Activated CD8-positive, alpha-beta T cell treated with anti-CD3 and anti-CD28 coated beads, Interleukin-2, amount 10 ng/mL, durations not matched to agents 7 days and 5 days (primary cell): ENCODE results near the gene FYB1. TPM values are rescaled to one million over a fixed set of nuclear protein-coding genes. Genes with fewer than 3 reads are reported as not detected.
"Not testable (repeated sequence)": the region's sequence is repeated elsewhere in the genome, so short reads cannot be mapped to it uniquely, and the experiment has no call there.

Experiments
- ATAC-seq: fragments of 150-1000 bp; cut with Tn5 transposase; one replicate; pipeline ENCODE4 v1.10.0; 2021; ENCODE audit warnings: moderate library complexity
- CTCF ChIA-PET: fragments of 350-600 bp; sonication (Branson Sonifier 250); formaldehyde crosslinking; loops from one replicate; lab custom pipeline; 2021; ENCODE audit warnings: antibody characterized with exemption; lab: Charles Lee
- POLR2A ChIA-PET: fragments of 350-600 bp; sonication (Branson Sonifier 250); formaldehyde crosslinking; loops from one replicate; lab custom pipeline; 2021; ENCODE audit warnings: antibody characterized with exemption; lab: Charles Lee
- DNase-seq: peaks from one replicate; pipeline ENCODE4 v3.0.0-alpha.2; 2020
- H3K27ac Mint-ChIP-seq: one replicate; pipeline ENCODE4 v1.8.0; 2021; ENCODE audit warnings: mild to moderate bottlenecking, mixed read lengths
- H3K27me3 Mint-ChIP-seq: one replicate; pipeline ENCODE4 v1.8.0; 2021; ENCODE audit warnings: low read depth, mixed read lengths
- H3K36me3 Mint-ChIP-seq: one replicate; pipeline ENCODE4 v1.8.0; 2021; ENCODE audit warnings: low read depth, mixed read lengths
- H3K4me1 Mint-ChIP-seq: one replicate; pipeline ENCODE4 v1.8.0; 2021; ENCODE audit warnings: low read depth, mixed read lengths
- H3K4me3 Mint-ChIP-seq: one replicate; pipeline ENCODE4 v1.8.0; 2021; ENCODE audit warnings: mild to moderate bottlenecking, mixed read lengths
- H3K9me3 Mint-ChIP-seq: one replicate; pipeline ENCODE4 v1.8.0; 2022; ENCODE audit warnings: mixed read lengths; ENCODE audit not compliant: insufficient read depth
- total RNA-seq, 2 experiments: library from RNA; stranded (reverse); gene quantifications; one replicate each; pipeline ENCODE4 v1.2.3, GENCODE V29; 2021

FYB1 gene
- total RNA-seq, 2 experiments from 2014 or later, result 198 to 215 TPM

DNA sequence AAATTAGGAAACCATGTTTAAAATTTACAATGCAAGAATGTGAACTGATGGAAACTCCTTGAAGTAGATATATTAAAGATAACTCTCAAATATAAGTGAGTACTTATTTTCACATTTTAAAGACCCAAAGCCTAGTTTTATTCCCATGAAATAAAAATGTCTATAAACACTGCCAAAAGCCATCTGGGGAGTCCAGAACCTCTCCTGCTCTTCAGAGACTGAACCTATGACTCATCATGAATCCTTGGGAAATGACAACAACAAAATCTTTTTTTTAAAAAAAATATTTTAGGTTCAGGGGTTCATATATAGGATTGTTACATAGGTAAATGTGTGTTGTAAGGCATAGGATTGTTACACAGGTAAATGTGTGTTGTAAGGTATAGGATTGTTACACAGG, 33.8 kb upstream of the FYB1 start:
- DNase-seq (no peak), ATAC-seq (no peak)
- ChIA-PET CTCF (interaction anchor here (1.1 kb wide), 1 partner anchor 30 kb away, joined by 3 read pairs; no protein-coding TSS in a partner anchor), POLR2A (interaction anchor here (0.6 kb wide), 1 partner anchor 10 kb away, joined by 3 read pairs; no protein-coding TSS in a partner anchor)
- H3K4me3 Mint-ChIP-seq, result no peak overlapping the region
- no peak overlapping the region for H3K27ac Mint-ChIP-seq
- no peaks in the 10 kb centered on the region for H3K27me3 Mint-ChIP-seq
- peaks cover 12% of the 10 kb centered on the region for H3K36me3 Mint-ChIP-seq
- H3K4me1 Mint-ChIP-seq, result peaks cover 10% of the 10 kb centered on the region
- peaks cover 9% of the 10 kb centered on the region for H3K9me3 Mint-ChIP-seq

DNA sequence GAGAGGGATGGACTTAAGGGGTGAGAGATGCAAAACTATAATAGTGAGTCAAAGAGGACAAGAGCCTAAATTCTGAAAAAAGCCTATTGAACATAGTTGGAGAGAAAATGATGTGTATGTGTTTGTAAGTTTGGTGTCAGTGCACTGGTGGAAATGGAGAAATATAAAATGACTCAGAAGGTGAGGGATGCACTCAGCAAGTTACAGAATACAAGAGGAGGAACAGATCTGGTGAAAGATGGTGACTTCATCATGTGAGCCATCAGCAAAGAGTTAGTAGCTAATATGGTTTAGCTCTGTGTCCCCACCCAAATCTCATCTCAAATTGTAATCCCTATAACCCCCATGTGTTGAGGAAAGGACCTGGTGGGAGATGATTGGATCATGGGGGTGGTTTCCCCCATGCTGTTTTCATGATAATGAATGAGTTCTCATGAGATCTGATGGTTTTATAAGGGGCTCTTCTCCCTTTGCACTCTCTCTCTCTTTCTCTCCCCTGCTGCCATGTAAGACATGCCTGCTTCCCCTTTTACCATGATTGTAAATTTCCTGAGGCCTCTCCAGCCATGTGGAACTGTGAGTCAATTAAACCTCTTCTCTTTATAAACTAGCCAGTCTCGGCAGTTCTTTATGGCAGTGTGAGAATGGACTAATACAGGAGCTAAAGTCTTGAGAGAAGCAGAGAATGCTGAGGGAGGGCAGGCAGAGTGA, 30.4 kb upstream of the FYB1 start:
- ATAC-seq (no peak), DNase-seq (no peak)
- POLR2A ChIA-PET, result no interaction called here
- H3K27ac Mint-ChIP-seq, result no peak overlapping the region
- H3K4me1 Mint-ChIP-seq, result no peaks in the 10 kb centered on the region
- H3K27me3 Mint-ChIP-seq, result no peaks in the 10 kb centered on the region
- peaks cover 13% of the 10 kb centered on the region for H3K36me3 Mint-ChIP-seq
- CTCF ChIA-PET, result interaction anchor here (2.5 kb wide), 1 partner anchor 32 kb away, joined by 14 read pairs; no protein-coding TSS in a partner anchor
- H3K9me3 Mint-ChIP-seq, result peaks cover 14% of the 10 kb centered on the region
- no peak overlapping the region for H3K4me3 Mint-ChIP-seq

DNA sequence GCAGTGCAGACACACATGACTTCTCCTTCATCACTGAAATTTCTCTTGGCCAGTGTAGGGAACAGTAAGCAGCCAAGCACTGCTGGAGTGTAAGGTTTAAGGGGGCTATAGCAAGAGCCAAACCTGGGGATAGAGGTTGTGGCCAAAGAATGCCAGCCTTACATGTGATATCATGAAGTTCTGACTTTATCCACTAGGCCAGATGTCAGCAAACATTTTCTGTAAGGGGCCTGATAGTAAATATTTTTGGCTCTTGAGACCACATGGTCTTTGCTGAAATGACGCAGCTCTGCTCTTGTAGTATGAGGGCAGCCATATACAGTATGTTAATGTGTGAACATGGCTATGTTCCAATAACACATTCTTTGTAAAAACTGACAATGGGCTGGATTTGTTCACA, 29.7 kb upstream of the FYB1 start:
- H3K36me3 Mint-ChIP-seq, result peaks cover 13% of the 10 kb centered on the region
- ChIA-PET POLR2A (no interaction called here), CTCF (no interaction called here)
- H3K4me1 Mint-ChIP-seq, result no peaks in the 10 kb centered on the region
- no peak overlapping the region for H3K4me3 Mint-ChIP-seq
- H3K27ac Mint-ChIP-seq, result no peak overlapping the region
- ATAC-seq (no peak), DNase-seq (no peak)
- peaks cover 14% of the 10 kb centered on the region for H3K9me3 Mint-ChIP-seq
- no peaks in the 10 kb centered on the region for H3K27me3 Mint-ChIP-seq

DNA sequence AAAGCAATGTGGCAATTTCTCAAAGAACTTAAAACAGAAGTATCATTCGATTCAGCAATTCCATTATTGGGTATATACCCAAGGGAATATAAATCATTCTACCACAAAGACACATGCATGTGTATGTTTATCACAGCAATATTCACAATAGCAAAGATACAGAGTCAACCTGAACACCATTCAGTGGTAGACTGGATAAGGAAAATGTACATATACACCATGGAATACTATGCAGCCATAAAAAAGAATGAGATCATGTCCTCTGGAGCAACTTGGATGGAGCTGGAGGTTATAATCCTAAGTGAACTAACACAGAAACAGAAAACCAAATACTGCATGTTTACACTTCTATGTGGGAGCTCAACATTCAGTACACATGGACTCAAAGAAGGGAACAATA, 21.4 kb upstream of the FYB1 start:
- Mint-ChIP-seq H3K9me3 (peaks cover 18% of the 10 kb centered on the region), H3K4me1 (peaks cover 8% of the 10 kb centered on the region), H3K27me3 (no peaks in the 10 kb centered on the region), H3K27ac (no peak overlapping the region), H3K36me3 (peaks cover 6% of the 10 kb centered on the region), H3K4me3 (no peak overlapping the region)
- ChIA-PET CTCF (interaction anchor here (1.1 kb wide), 1 partner anchor 24 kb away, joined by 7 read pairs; no protein-coding TSS in a partner anchor), POLR2A (no interaction called here)
- ATAC-seq (no peak), DNase-seq (no peak)

DNA sequence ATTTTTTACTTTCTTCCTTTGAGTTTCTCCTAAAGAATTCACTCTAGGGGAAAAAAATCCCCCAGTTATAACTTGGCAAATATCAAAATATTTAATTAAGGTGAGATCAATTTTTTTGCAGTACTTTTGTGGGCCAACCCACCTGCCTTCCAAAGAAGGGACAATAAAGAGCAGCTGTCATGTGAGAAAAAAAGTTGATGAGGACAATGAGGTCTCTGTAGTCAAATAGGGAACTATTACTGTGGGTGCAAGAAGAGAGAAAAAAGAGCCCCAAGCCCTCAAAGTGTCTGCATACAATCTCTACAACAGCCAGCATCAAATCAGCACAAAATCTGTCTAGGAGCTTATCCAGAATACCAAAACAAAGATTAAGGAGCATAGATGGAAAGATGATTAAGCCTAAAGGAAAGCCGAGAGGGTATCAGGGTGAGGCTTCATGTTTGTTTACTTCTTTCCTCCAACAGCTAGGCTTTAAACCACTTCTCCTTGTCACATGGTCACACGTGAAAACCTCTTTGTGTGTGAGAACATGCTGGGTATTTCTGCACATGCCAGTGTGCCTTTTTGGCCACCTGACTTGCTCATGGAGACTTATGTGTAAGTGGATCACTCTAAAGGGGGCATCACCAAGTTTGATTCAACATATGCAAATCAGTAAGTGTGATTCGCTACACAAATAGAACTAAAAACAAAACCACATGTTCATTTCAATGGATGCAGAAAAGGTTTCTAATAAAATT, 19.2 kb upstream of the FYB1 start:
- CTCF ChIA-PET, result interaction anchor here (1.8 to 2.6 kb wide), 2 partner anchors 21 to 45 kb away, joined by 9 to 11 read pairs; no protein-coding TSS in a partner anchor
- POLR2A ChIA-PET, result interaction anchor here (0.5 to 0.7 kb wide), 2 partner anchors 14 to 88 kb away, joined by 3 read pairs; no protein-coding TSS in a partner anchor
- Mint-ChIP-seq H3K9me3 (peaks cover 13% of the 10 kb centered on the region), H3K27me3 (no peaks in the 10 kb centered on the region), H3K36me3 (peaks cover 8% of the 10 kb centered on the region), H3K4me1 (peaks cover 8% of the 10 kb centered on the region), H3K27ac (no peak overlapping the region), H3K4me3 (no peak overlapping the region)
- ATAC-seq, result no peak
- no peak for DNase-seq

DNA sequence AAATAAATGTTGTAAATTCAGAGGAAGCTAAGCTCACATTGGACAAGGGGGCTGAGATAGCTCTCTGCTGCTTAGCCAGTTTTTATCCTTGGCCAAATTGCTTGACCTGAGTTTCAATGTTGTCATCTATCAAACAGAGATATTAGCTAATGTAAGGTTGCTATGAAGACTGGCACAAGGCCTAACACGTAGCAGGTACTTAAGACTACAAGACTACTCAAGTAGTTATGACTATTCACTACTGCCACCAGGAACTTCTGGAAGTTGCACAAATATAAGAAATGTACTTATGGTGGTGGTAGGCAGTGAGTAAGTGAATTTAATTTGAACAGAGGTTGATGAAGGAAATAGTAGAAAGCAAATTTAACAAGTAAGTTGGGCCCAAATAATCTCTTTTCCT, 17.4 kb upstream of the FYB1 start:
- POLR2A ChIA-PET, result no interaction called here
- CTCF ChIA-PET, result interaction anchor here (1.0 kb wide), 1 partner anchor 20 kb away, joined by 6 read pairs; no protein-coding TSS in a partner anchor
- Mint-ChIP-seq H3K4me1 (peaks cover 20% of the 10 kb centered on the region), H3K27me3 (no peaks in the 10 kb centered on the region), H3K4me3 (no peak overlapping the region), H3K9me3 (peaks cover 13% of the 10 kb centered on the region), H3K36me3 (peaks cover 8% of the 10 kb centered on the region), H3K27ac (no peak overlapping the region)
- DNase-seq (no peak), ATAC-seq (no peak)

GRCh38 chr5:39235648-39236047, 16.3 kb upstream of the FYB1 start:
- DNase-seq (no peak), ATAC-seq (no peak)
- CTCF ChIA-PET, result interaction anchor here (2.4 kb wide), 1 partner anchor 48 kb away, joined by 7 read pairs; no protein-coding TSS in a partner anchor
- Mint-ChIP-seq H3K27me3 (no peaks in the 10 kb centered on the region), H3K9me3 (peaks cover 9% of the 10 kb centered on the region), H3K4me3 (no peak overlapping the region), H3K36me3 (peaks cover 8% of the 10 kb centered on the region), H3K4me1 (peaks cover 26% of the 10 kb centered on the region), H3K27ac (no peak overlapping the region)
- POLR2A ChIA-PET, result no interaction called here

DNA sequence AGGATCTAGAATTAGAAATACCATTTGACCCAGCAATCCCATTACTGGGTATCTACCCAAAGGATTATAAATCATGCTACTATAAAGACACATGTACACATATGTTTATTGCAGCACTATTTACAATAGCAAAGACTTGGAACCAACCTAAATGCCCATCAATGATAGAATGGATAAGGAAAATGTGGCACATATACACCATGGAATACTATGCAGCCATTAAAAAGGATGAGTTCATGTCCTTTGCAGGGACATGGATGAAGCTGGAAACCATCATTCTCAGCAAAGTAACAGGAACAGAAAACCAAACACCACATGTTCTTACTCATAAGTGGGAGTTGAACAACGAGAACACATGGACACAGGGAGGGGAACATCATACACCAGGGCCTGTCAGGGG, 15.1 kb upstream of the FYB1 start:
- H3K27ac Mint-ChIP-seq, H3K9me3 Mint-ChIP-seq, ATAC-seq, POLR2A ChIA-PET, DNase-seq, H3K27me3 Mint-ChIP-seq, H3K4me3 Mint-ChIP-seq, H3K36me3 Mint-ChIP-seq: not testable (repeated sequence)
- CTCF ChIA-PET, result interaction anchor here (2.4 to 9.6 kb wide), 2 partner anchors 16 to 49 kb away, joined by 7 to 108 read pairs; partner anchors contain the start of gene FYB1
- H3K4me1 Mint-ChIP-seq, result peaks cover 26% of the 10 kb centered on the region

DNA sequence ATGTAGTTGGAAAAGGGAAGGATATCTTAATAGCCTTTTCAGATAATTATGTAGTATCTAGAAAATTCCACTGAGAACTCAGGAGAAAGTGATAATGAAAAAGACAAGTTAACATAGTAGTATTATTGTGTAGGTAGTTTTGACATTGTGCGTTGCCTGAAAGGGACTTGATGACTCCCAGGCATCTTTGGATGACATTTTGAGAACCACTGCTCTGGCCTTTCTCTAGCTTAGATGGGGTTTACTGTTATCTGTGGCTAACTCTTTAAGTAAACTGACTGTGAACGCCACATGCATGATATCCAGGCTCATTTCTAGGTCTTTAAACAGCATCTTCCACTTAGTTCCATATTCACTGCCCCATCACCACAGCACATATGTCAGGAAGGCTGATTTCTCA, 14.4 kb upstream of the FYB1 start:
- Mint-ChIP-seq H3K27me3 (no peaks in the 10 kb centered on the region), H3K9me3 (no peaks in the 10 kb centered on the region), H3K27ac (no peak overlapping the region), H3K4me3 (no peak overlapping the region), H3K36me3 (peaks cover 3% of the 10 kb centered on the region), H3K4me1 (peaks cover 23% of the 10 kb centered on the region)
- ChIA-PET POLR2A (no interaction called here), CTCF (interaction anchor here (2.4 to 9.6 kb wide), 2 partner anchors 15 to 50 kb away, joined by 7 to 108 read pairs; partner anchors contain the start of gene FYB1)
- ATAC-seq (no peak), DNase-seq (no peak)

DNA sequence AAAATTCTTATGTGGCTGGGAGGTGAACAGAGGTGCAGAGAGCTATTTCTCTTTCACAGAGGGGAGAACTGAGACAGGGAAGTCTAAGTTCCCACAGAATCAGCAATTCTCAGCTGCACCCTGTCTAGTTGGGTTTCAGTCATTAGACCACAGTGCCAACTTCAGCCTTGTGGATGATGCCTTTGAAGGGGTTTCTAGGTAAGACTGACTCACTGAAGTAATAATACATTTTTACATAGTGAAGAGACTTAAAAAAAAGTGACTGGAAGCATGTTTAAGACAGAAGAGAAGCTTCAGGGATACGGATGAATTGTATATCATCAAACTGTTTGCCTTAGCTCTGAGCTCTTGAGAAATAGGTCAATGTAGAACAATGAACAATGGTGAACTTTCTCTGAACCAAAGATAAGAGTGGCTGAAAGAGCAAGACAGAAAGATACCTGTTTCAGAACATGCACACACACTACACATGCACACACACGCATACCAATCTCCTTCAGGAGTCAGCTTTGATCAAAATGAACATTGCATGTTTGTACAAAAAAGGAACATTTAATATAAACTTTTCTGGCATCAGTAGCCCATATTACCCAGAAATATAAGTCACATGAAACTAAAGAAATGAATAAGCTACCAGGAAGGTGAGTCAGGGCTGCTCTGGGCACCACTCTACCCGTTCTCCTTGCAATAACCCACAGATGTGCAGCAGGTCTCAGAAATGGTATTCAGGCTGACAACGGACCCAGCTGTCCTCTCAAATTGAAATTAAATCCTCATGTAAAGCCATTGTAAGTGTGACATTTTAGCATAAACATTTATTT, 12.6 kb upstream of the FYB1 start:
- H3K4me1 Mint-ChIP-seq, result peaks cover 18% of the 10 kb centered on the region
- ATAC-seq, result peak; percentile 86
- H3K9me3 Mint-ChIP-seq, result no peaks in the 10 kb centered on the region
- POLR2A ChIA-PET, result interaction anchor here (0.7 to 2.0 kb wide), 4 partner anchors 14 to 46 kb away, joined by 3 to 8 read pairs (median 4); no protein-coding TSS in a partner anchor
- no peak for DNase-seq
- peaks cover 3% of the 10 kb centered on the region for H3K36me3 Mint-ChIP-seq
- H3K27me3 Mint-ChIP-seq, result no peaks in the 10 kb centered on the region
- H3K4me3 Mint-ChIP-seq, result peak overlapping the region; percentile 29
- H3K27ac Mint-ChIP-seq, result peak overlapping the region; percentile 73
- CTCF ChIA-PET, result interaction anchor here (0.9 to 9.6 kb wide), 11 partner anchors 13 to 144 kb away, joined by 3 to 108 read pairs (median 5); partner anchors contain the start of gene FYB1

- CTCF ChIA-PET, result interaction anchor here (1.0 to 9.6 kb wide), 2 partner anchors 10 to 28 kb away, joined by 3 to 108 read pairs; partner anchors contain the start of gene FYB1
- Mint-ChIP-seq H3K4me1 (peaks cover 30% of the 10 kb centered on the region), H3K36me3 (no peaks in the 10 kb centered on the region), H3K27me3 (no peaks in the 10 kb centered on the region), H3K4me3 (no peak overlapping the region), H3K27ac (no peak overlapping the region), H3K9me3 (no peaks in the 10 kb centered on the region)
- ATAC-seq, result no peak
- no peak for DNase-seq
- POLR2A ChIA-PET, result no interaction called here
Observed at GRCh38 chr5:39228596-39228995, 9.2 kb upstream of the FYB1 start.
